SK-N-SH (cell line): ENCODE data around the gene UBE2G1. TPM values are rescaled to one million over a fixed set of nuclear protein-coding genes. Genes with fewer than 3 reads are reported as not detected.

Experiments
- CTCF ChIA-PET: fragments of 300-600, 350-600 bp; formaldehyde crosslinking; extraction: SDS; loops from one replicate; lab custom pipeline; 2021; lab: Yijun Ruan, JAX
- POLR2A ChIA-PET: fragments of 350-600 bp; sonication (Branson Sonifier 250); formaldehyde crosslinking; extraction: SDS; loops from one replicate; lab custom pipeline; 2020; ENCODE audit warnings: antibody characterized with exemption, inconsistent platforms; lab: Yijun Ruan, JAX
- DNase-seq: peaks from one replicate; pipeline ENCODE4 v3.0.0; 2012
- H2AFZ ChIP-seq: fragments of 200-600 bp; sonication (generic); 2 replicates; pipeline ENCODE4 v1.8.1; 2016; ENCODE audit warnings: antibody characterized with exemption, mild to moderate bottlenecking, low read depth
- H3F3A ChIP-seq: fragments of 200-600 bp; sonication (generic); replicated peaks from 2 replicates; pipeline ENCODE3; 2016; ENCODE audit warnings: antibody characterized with exemption, mild to moderate bottlenecking; ENCODE audit not compliant: insufficient read depth
- H3K27ac ChIP-seq, 2 experiments: fragments of 200-500 bp in 1 of 2; fragments of 200-600 bp in 1 of 2; sonication (Bioruptor generic) in 1 of 2; sonication (generic), shearing (Covaris generic) in 1 of 2; 2 replicates each; pipeline versions ENCODE4 v1.5.1 to v1.6.1; 2014 to 2016; ENCODE audit warnings: low read depth in 2 of 2, inconsistent platforms in 1 of 2, low read length in 1 of 2, mild to moderate bottlenecking in 1 of 2, mixed read lengths in 1 of 2
- H3K27me3 ChIP-seq: fragments of 200-600 bp; sonication (generic), shearing (Covaris generic); 2 replicates; pipeline ENCODE4 v1.6.1; 2016; ENCODE audit warnings: mixed run types; ENCODE audit not compliant: insufficient read depth
- H3K36me3 ChIP-seq, 2 experiments: fragments of 200-500 bp in 1 of 2; fragments of 200-600 bp in 1 of 2; sonication (Bioruptor generic) in 1 of 2; sonication (generic) in 1 of 2; replicated peaks in 1 of 2; 2 replicates each; pipeline versions ENCODE3 to v1.5.1; 2014 to 2016; ENCODE audit warnings: low read length in 1 of 2, mild to moderate bottlenecking in 1 of 2; ENCODE audit not compliant: insufficient read depth in 2 of 2, control insufficient read depth in 1 of 2
- H3K4me1 ChIP-seq, 2 experiments: fragments of 200-500 bp in 1 of 2; fragments of 200-600 bp in 1 of 2; sonication (Bioruptor generic) in 1 of 2; sonication (generic), shearing (Covaris generic) in 1 of 2; 2 replicates each; pipeline versions ENCODE4 v1.5.1 to v1.6.1; 2014 to 2016; ENCODE audit warnings: low read depth in 1 of 2, low read length in 1 of 2, mixed run types in 1 of 2; ENCODE audit not compliant: insufficient read depth in 2 of 2, control insufficient read depth in 1 of 2
- H3K4me2 ChIP-seq: fragments of 200-600 bp; sonication (generic), shearing (Covaris generic); 2 replicates; pipeline ENCODE4 v1.6.1; 2017; ENCODE audit warnings: mixed run types
- H3K4me3 ChIP-seq, 2 experiments: fragments of 200-500 bp in 1 of 2; fragments of 200-600 bp in 1 of 2; sonication (Bioruptor generic) in 1 of 2; sonication (generic), shearing (Covaris generic) in 1 of 2; 2 replicates each; pipeline versions ENCODE4 v1.5.1 to v1.8.1; 2014 to 2016; ENCODE audit warnings: low read depth in 2 of 2, inconsistent platforms in 1 of 2, low read length in 1 of 2, mild to moderate bottlenecking in 1 of 2, mixed read lengths in 1 of 2, moderate library complexity in 1 of 2
- H3K79me2 ChIP-seq: fragments of 200-600 bp; sonication (generic); 2 replicates; pipeline ENCODE4 v1.8.1; 2017; ENCODE audit warnings: mild to moderate bottlenecking; ENCODE audit not compliant: insufficient read depth
- H3K9ac ChIP-seq: fragments of 200-600 bp; sonication (generic); 2 replicates; pipeline ENCODE4 v1.6.1; 2017; ENCODE audit warnings: mixed run types
- H3K9me2 ChIP-seq: fragments of 200-600 bp; sonication (generic); 2 replicates; pipeline ENCODE4 v1.6.1; 2017; ENCODE audit warnings: mixed run types
- H3K9me3 ChIP-seq: fragments of 200-600 bp; sonication (generic); 2 replicates; pipeline ENCODE4 v1.6.1; 2017; ENCODE audit warnings: mixed run types, mild to moderate bottlenecking, moderate library complexity
- H4K20me1 ChIP-seq: fragments of 200-600 bp; sonication (generic); 2 replicates; pipeline ENCODE4 v1.6.1; 2017; ENCODE audit warnings: mild to moderate bottlenecking, mixed run types; ENCODE audit not compliant: insufficient read depth
- CHD2 ChIP-seq: fragments of 150-350 bp; IDR thresholded peaks from 2 replicates; pipeline ENCODE4 v1.6.1; 2018; ENCODE audit warnings: low read length; ENCODE audit not compliant: partially characterized antibody
- CTCF ChIP-seq: fragments of 200-600 bp; sonication (generic); IDR thresholded peaks from 2 replicates; pipeline ENCODE4 v1.6.1; 2017; ENCODE audit warnings: antibody characterized with exemption, mild to moderate bottlenecking, moderate library complexity
- ELF1 ChIP-seq: IDR thresholded peaks from 2 replicates; pipeline ENCODE4 v1.4.0; 2012
- FOXJ3 ChIP-seq: sonication (generic); formaldehyde crosslinking; IDR thresholded peaks from 2 replicates; pipeline ENCODE4 v1.5.1; 2020; ENCODE audit warnings: mild to moderate bottlenecking, missing genetic modification reagents
- MAX ChIP-seq: IDR thresholded peaks from 2 replicates; pipeline ENCODE4 v1.4.0; 2012; ENCODE audit warnings: low read depth
- MXI1 ChIP-seq: IDR thresholded peaks from 2 replicates; pipeline ENCODE4 v1.6.1; 2012; ENCODE audit warnings: mild to moderate bottlenecking, low read depth, low read length, improper control_type of control experiment
- NFIC ChIP-seq: IDR thresholded peaks from 2 replicates; pipeline ENCODE4 v1.4.0; 2012; ENCODE audit warnings: borderline replicate concordance
- PBX3 ChIP-seq: IDR thresholded peaks from 2 replicates; pipeline ENCODE4; 2012
- POLR2AphosphoS5 ChIP-seq: IDR thresholded peaks from 2 replicates; pipeline ENCODE4 v1.6.1; 2012; ENCODE audit warnings: low read depth, low read length
- RCOR1 ChIP-seq: fragments of 150-350 bp; IDR thresholded peaks from 2 replicates; pipeline ENCODE4 v1.6.1; 2017; ENCODE audit warnings: antibody characterized with exemption, low read length
- REST ChIP-seq: IDR thresholded peaks from 2 replicates; pipeline ENCODE4 v1.6.1; 2012; ENCODE audit warnings: mild to moderate bottlenecking, low read depth, low read length, moderate library complexity
- SIN3A ChIP-seq: IDR thresholded peaks from 2 replicates; pipeline ENCODE4 v1.6.1; 2012; ENCODE audit warnings: low read depth, mild to moderate bottlenecking, low read length, moderate library complexity, borderline replicate concordance
- ZBTB33 ChIP-seq: IDR thresholded peaks from 2 replicates; pipeline ENCODE4 v1.4.0; 2012; ENCODE audit warnings: low read depth, borderline replicate concordance
- polyA plus RNA-seq, 3 experiments: library from polyadenylated mRNA; depleted of rRNA; stranded (reverse); fragments of >200 nt; gene quantifications; 2 replicates each; pipeline ENCODE4 v1.2.3, GENCODE V29; 2012

Gene UBE2G1
- polyA plus RNA-seq, 1 of the 3 experiments (the other 2 are of a cell fraction), result 23.2 TPM

- ChIA-PET CTCF (no interaction called here), POLR2A (no interaction called here)
- peaks cover 21% of the 10 kb centered on the region for H3F3A ChIP-seq
- no peak overlapping the region for H2AFZ ChIP-seq
- H3K79me2 ChIP-seq, result peaks cover 100% of the 10 kb centered on the region
- no peaks in the 10 kb centered on the region for H3K27me3 ChIP-seq
- H4K20me1 ChIP-seq, result peaks cover 93% of the 10 kb centered on the region
- no peak overlapping the region for H3K4me3 ChIP-seq
- no peak overlapping the region for H3K9ac ChIP-seq
- peaks cover 0 to 17% of the 10 kb centered on the region in 2 experiments for H3K36me3 ChIP-seq
- DNase-seq, result no peak
- H3K9me2 ChIP-seq, result no peaks in the 10 kb centered on the region
- no peaks in the 10 kb centered on the region for H3K9me3 ChIP-seq
- TF ChIP-seq PBX3, result no peak
- no peak for TF ChIP-seq POLR2AphosphoS5
- no peak for TF ChIP-seq SIN3A
- TF ChIP-seq REST, result no peak
- TF ChIP-seq ZBTB33, result no peak
- TF ChIP-seq MAX, result no peak
- TF ChIP-seq ELF1, result no peak
- TF ChIP-seq MXI1, result no peak
- TF ChIP-seq CHD2, result no peak
- TF ChIP-seq FOXJ3 (CRISPR knock-in tag), result no peak
- no peak for TF ChIP-seq CTCF
- TF ChIP-seq NFIC, result no peak
- no peak for TF ChIP-seq RCOR1
- H3K4me2 ChIP-seq, result no peak overlapping the region
- no peak overlapping the region for H3K27ac ChIP-seq
- peaks cover 0 to 4% of the 10 kb centered on the region in 2 experiments; a peak in 1 of 4 replicates for H3K4me1 ChIP-seq
These were observed 40.4 kb downstream of the UBE2G1 start for GRCh38 chr17:4326112-4326511.
